D721Med (cell line): ENCODE measurements around the gene HSF5.

Experiments
- DNase-seq: peaks from one replicate; pipeline ENCODE4 v3.0.0; 2011; ENCODE audit warnings: low spot score; ENCODE audit not compliant: insufficient read length
- FAIRE-seq: peaks from 2 replicates; lab custom pipeline; 2011; peaks lifted over from hg19 to GRCh38; lab: Jason Lieb, UNC
- TF ChIP-seq, protein P1 (sequence below): IDR thresholded peaks from 2 replicates; pipeline ENCODE4 v1.5.1; 2012; ENCODE audit warnings: mild to moderate bottlenecking, control low read depth; ENCODE audit not compliant: insufficient read depth; ENCODE audit errors: missing control alignments

HSF5 gene

DNA sequence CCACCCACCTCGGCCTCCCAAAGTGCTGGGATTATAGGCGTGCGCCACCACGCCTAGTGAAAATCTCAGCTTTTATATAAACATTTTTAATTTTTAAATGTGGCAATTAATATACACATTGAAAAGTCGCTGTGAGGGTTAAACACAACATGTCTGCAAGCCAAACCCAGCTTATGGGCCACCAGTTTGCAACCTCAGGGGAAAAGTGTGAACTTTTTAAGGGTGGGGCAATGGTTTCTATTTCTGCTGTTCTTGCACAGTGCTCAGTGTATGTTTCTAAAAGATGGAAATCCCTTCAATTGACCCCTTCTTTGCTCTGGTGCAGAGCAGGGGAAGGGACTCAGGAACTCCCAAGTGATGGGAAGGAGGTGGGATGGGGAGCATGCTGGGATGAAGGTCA, 117.9 kb downstream of the HSF5 start:
- DNase-seq (no peak), FAIRE-seq (no peak)
- TF ChIP-seq, protein P1, sequence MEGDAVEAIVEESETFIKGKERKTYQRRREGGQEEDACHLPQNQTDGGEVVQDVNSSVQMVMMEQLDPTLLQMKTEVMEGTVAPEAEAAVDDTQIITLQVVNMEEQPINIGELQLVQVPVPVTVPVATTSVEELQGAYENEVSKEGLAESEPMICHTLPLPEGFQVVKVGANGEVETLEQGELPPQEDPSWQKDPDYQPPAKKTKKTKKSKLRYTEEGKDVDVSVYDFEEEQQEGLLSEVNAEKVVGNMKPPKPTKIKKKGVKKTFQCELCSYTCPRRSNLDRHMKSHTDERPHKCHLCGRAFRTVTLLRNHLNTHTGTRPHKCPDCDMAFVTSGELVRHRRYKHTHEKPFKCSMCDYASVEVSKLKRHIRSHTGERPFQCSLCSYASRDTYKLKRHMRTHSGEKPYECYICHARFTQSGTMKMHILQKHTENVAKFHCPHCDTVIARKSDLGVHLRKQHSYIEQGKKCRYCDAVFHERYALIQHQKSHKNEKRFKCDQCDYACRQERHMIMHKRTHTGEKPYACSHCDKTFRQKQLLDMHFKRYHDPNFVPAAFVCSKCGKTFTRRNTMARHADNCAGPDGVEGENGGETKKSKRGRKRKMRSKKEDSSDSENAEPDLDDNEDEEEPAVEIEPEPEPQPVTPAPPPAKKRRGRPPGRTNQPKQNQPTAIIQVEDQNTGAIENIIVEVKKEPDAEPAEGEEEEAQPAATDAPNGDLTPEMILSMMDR, result no peak
